ENCODE data around the gene CDC25C. TPM values are rescaled to one million over a fixed set of nuclear protein-coding genes. Genes with fewer than 3 reads are reported as not detected.
A peak's percentile ranks its signal among the peaks of the same experiment; 100 is the strongest.

CDC25C gene
- total RNA-seq, 1 experiment from 2014 or later = 11.1 TPM

- H3K36me3 ChIP-seq (ENCODE audit: insufficient read depth, low read length) = 0 out of 2 replicates have a peak, but pooled peaks cover 8% of the 10 kb centered on the region
- no peaks in the 10 kb centered on the region for H3K79me2 ChIP-seq (ENCODE audit: low read length)
- no peak overlapping the region for H3K27ac ChIP-seq (ENCODE audit: low read length)
- H3K9ac ChIP-seq (ENCODE audit: low read length) = no peak overlapping the region
- H3K4me2 ChIP-seq (ENCODE audit: low read depth, low read length, poor library complexity, severe bottlenecking) = no peak overlapping the region
- no peaks in the 10 kb centered on the region for H4K20me1 ChIP-seq (ENCODE audit: insufficient read depth, low read depth, low read length)
- H3K27me3 ChIP-seq (ENCODE audit: low read length) = no peaks in the 10 kb centered on the region
- H3K4me1 ChIP-seq (ENCODE audit: low read length) = peaks cover 3% of the 10 kb centered on the region; the same call in 1 of the 2 replicates
- H2AFZ ChIP-seq (ENCODE audit: low read length) = no peak overlapping the region
- H3K9me3 ChIP-seq (ENCODE audit: low read length) = no peaks in the 10 kb centered on the region
- DNase-seq = peak; percentile 56
- H3K9me2 ChIP-seq (replicated peaks; ENCODE audit: insufficient read depth, low read length) = no peaks in the 10 kb centered on the region
- H3K4me3 ChIP-seq (ENCODE audit: low read length) = no peak overlapping the region
Measured at GRCh38 chr5:138316355-138316754, 15.2 kb downstream of the CDC25C start.

GRCh38 chr5:138315751-138316278, 15.8 kb downstream of the CDC25C start:
- H3K4me1 ChIP-seq (ENCODE audit: low read length) = peaks cover 3% of the 10 kb centered on the region; the same call in 1 of the 2 replicates
- H3K4me2 ChIP-seq (ENCODE audit: low read depth, low read length, poor library complexity, severe bottlenecking) = no peak overlapping the region
- H3K9me2 ChIP-seq (replicated peaks; ENCODE audit: insufficient read depth, low read length) = no peaks in the 10 kb centered on the region
- H3K27me3 ChIP-seq (ENCODE audit: low read length) = no peaks in the 10 kb centered on the region
- H3K36me3 ChIP-seq (ENCODE audit: insufficient read depth, low read length) = 0 out of 2 replicates have a peak, but pooled peaks cover 8% of the 10 kb centered on the region
- no peaks in the 10 kb centered on the region for H3K79me2 ChIP-seq (ENCODE audit: low read length)
- no peak overlapping the region for H2AFZ ChIP-seq (ENCODE audit: low read length)
- H4K20me1 ChIP-seq (ENCODE audit: insufficient read depth, low read depth, low read length) = no peaks in the 10 kb centered on the region
- no peak overlapping the region for H3K27ac ChIP-seq (ENCODE audit: low read length)
- no peak overlapping the region for H3K9ac ChIP-seq (ENCODE audit: low read length)
- H3K9me3 ChIP-seq (ENCODE audit: low read length) = no peaks in the 10 kb centered on the region
- no peak for DNase-seq
- H3K4me3 ChIP-seq (ENCODE audit: low read length) = no peak overlapping the region

DNA sequence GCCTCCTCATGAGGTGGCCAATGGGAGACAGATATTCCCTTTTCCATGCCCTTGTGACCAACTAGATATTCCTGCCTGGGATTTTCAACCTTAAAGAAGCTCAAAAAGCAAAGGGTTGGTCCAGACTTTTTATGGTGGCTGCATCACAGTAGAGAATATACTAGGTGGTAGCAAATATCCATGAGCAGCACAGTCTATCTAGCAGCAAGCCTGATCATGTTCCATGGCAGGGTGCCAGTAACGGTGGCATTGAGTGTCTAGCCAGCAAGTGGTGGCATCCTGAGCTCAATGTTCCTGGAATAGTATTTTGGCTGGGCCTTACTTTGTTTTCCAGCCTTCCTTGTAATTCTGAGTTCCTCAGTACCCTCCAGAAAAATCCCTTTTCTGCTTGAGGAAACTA, 25.8 kb downstream of the CDC25C start:
- H3K9me2 ChIP-seq (replicated peaks; ENCODE audit: insufficient read depth, low read length) = no peaks in the 10 kb centered on the region
- no peaks in the 10 kb centered on the region for H3K9me3 ChIP-seq (ENCODE audit: low read length)
- no peak overlapping the region for H2AFZ ChIP-seq (ENCODE audit: low read length)
- peak; percentile 53 for DNase-seq
- no peak overlapping the region for H3K4me3 ChIP-seq (ENCODE audit: low read length)
- no peaks in the 10 kb centered on the region for H3K79me2 ChIP-seq (ENCODE audit: low read length)
- no peak overlapping the region for H3K9ac ChIP-seq (ENCODE audit: low read length)
- H3K27ac ChIP-seq (ENCODE audit: low read length) = peak overlapping the region; percentile 49
- peaks cover 30% of the 10 kb centered on the region for H3K4me1 ChIP-seq (ENCODE audit: low read length)
- H3K27me3 ChIP-seq (ENCODE audit: low read length) = no peaks in the 10 kb centered on the region
- no peaks in the 10 kb centered on the region for H4K20me1 ChIP-seq (ENCODE audit: insufficient read depth, low read depth, low read length)
- H3K36me3 ChIP-seq (ENCODE audit: insufficient read depth, low read length) = no peaks in the 10 kb centered on the region
- H3K4me2 ChIP-seq (ENCODE audit: low read depth, low read length, poor library complexity, severe bottlenecking) = no peak overlapping the region

GRCh38 chr5:138303372-138303771, 28.2 kb downstream of the CDC25C start:
- Histone ChIP-seq H3K36me3 (ENCODE audit: insufficient read depth, low read length) (no peaks in the 10 kb centered on the region), H3K79me2 (ENCODE audit: low read length) (no peaks in the 10 kb centered on the region), H3K9me3 (ENCODE audit: low read length) (no peaks in the 10 kb centered on the region), H3K4me3 (ENCODE audit: low read length) (no peak overlapping the region), H3K4me2 (ENCODE audit: low read depth, low read length, poor library complexity, severe bottlenecking) (no peak overlapping the region), H3K27me3 (ENCODE audit: low read length) (no peaks in the 10 kb centered on the region), H3K9ac (ENCODE audit: low read length) (no peak overlapping the region), H4K20me1 (ENCODE audit: insufficient read depth, low read depth, low read length) (no peaks in the 10 kb centered on the region), H3K9me2 (replicated peaks; ENCODE audit: insufficient read depth, low read length) (no peaks in the 10 kb centered on the region), H3K4me1 (ENCODE audit: low read length) (peaks cover 26% of the 10 kb centered on the region), H3K27ac (ENCODE audit: low read length) (no peak overlapping the region), H2AFZ (ENCODE audit: low read length) (no peak overlapping the region)
- no peak for DNase-seq

GRCh38 chr5:138289296-138289695, 42.3 kb downstream of the CDC25C start:
- Histone ChIP-seq H3K4me2 (ENCODE audit: low read depth, low read length, poor library complexity, severe bottlenecking) (no peak overlapping the region), H3K27ac (ENCODE audit: low read length) (no peak overlapping the region), H4K20me1 (ENCODE audit: insufficient read depth, low read depth, low read length) (no peaks in the 10 kb centered on the region), H3K79me2 (ENCODE audit: low read length) (no peaks in the 10 kb centered on the region), H2AFZ (ENCODE audit: low read length) (no peak overlapping the region), H3K9ac (ENCODE audit: low read length) (no peak overlapping the region), H3K36me3 (ENCODE audit: insufficient read depth, low read length) (peaks cover 2% of the 10 kb centered on the region; the same call in 1 of the 2 replicates), H3K9me3 (ENCODE audit: low read length) (no peaks in the 10 kb centered on the region), H3K9me2 (replicated peaks; ENCODE audit: insufficient read depth, low read length) (0 out of 2 replicates have a peak, but pooled peaks cover 3% of the 10 kb centered on the region), H3K27me3 (ENCODE audit: low read length) (no peaks in the 10 kb centered on the region), H3K4me3 (ENCODE audit: low read length) (no peak overlapping the region), H3K4me1 (ENCODE audit: low read length) (peaks cover 4% of the 10 kb centered on the region)
- no peak for DNase-seq

DNA sequence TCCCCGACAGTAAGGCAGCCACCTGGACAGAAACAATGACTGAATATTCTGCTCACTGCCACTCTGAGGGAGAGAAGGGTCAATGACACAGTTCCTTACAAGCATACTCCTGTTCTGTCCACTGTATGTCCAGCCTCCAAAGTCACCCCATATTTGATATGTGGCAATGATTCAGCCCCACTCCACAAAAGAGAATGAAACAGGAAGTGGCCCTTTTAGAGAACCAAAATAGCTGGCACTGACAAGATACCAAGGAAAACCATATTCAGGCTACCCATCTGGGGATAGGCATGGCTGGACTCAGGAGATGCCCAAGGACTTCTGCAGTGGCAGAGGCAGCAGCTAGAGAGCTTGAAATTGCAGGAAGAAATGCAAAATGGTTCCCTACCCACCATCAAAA, 44.4 kb downstream of the CDC25C start:
- Histone ChIP-seq H3K4me1 (ENCODE audit: low read length) (peaks cover 4% of the 10 kb centered on the region), H3K4me3 (ENCODE audit: low read length) (no peak overlapping the region), H3K27ac (ENCODE audit: low read length) (no peak overlapping the region), H3K9me3 (ENCODE audit: low read length) (no peaks in the 10 kb centered on the region), H3K79me2 (ENCODE audit: low read length) (no peaks in the 10 kb centered on the region), H3K9ac (ENCODE audit: low read length) (no peak overlapping the region), H3K4me2 (ENCODE audit: low read depth, low read length, poor library complexity, severe bottlenecking) (no peak overlapping the region), H4K20me1 (ENCODE audit: insufficient read depth, low read depth, low read length) (no peaks in the 10 kb centered on the region), H2AFZ (ENCODE audit: low read length) (0 out of 2 replicates have a peak overlapping the region, but pooled peaks have one; percentile 78), H3K9me2 (replicated peaks; ENCODE audit: insufficient read depth, low read length) (0 out of 2 replicates have a peak, but pooled peaks cover 3% of the 10 kb centered on the region), H3K36me3 (ENCODE audit: insufficient read depth, low read length) (peaks cover 2% of the 10 kb centered on the region; the same call in 1 of the 2 replicates), H3K27me3 (ENCODE audit: low read length) (no peaks in the 10 kb centered on the region)
- DNase-seq = no peak

DNA sequence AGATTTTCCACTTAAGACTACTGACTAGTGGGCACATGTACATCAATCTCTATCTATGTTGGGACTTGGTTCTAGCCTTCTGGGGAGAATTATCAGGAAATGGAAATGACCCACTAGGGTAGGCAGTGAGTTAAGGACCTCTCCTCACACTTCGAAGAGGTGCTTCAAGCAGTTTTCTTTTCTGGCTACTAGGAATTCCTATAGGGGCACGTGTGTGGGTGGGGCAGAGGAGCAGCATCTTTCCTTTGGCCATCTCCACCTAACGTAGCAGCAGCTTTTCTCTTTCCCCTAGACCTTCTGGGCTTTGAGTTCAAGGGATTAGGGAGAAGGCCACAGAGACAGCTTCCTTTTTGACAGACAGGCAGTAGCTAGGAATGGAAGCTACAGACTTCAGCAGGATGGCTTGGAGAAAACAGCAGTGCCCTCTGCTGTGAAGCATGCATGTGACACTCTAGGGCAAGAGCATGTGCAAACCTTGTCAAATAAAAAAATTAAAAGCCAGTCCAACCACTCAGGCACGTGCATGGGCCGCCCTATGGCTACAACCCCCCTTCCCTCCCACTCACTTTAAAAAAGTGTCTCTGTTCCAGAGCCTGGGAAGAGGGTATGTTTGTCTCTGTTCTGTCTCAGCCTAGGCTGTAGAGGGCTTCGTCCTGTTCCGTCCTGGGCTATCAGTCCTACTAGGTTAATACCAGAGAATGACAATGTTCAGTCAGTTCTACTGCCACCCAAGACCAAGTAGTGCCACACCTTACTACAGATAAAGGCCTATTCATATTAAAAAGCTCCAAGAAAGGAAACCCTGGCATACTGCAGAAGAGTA, 48.5 kb downstream of the CDC25C start:
- 0 out of 2 replicates have a peak, but pooled peaks cover 3% of the 10 kb centered on the region for H3K9me2 ChIP-seq (replicated peaks; ENCODE audit: insufficient read depth, low read length)
- H2AFZ ChIP-seq (ENCODE audit: low read length) = peak overlapping the region; percentile 42; the same call in 1 of the 2 replicates
- no peak overlapping the region for H3K4me2 ChIP-seq (ENCODE audit: low read depth, low read length, poor library complexity, severe bottlenecking)
- no peak overlapping the region for H3K27ac ChIP-seq (ENCODE audit: low read length)
- H3K27me3 ChIP-seq (ENCODE audit: low read length) = no peaks in the 10 kb centered on the region
- peaks cover 2% of the 10 kb centered on the region; the same call in 1 of the 2 replicates for H3K36me3 ChIP-seq (ENCODE audit: insufficient read depth, low read length)
- peak; percentile 66 for DNase-seq
- H3K4me1 ChIP-seq (ENCODE audit: low read length) = peaks cover 4% of the 10 kb centered on the region
- no peak overlapping the region for H3K9ac ChIP-seq (ENCODE audit: low read length)
- no peaks in the 10 kb centered on the region for H3K79me2 ChIP-seq (ENCODE audit: low read length)
- H4K20me1 ChIP-seq (ENCODE audit: insufficient read depth, low read depth, low read length) = no peaks in the 10 kb centered on the region
- no peaks in the 10 kb centered on the region for H3K9me3 ChIP-seq (ENCODE audit: low read length)
- no peak overlapping the region for H3K4me3 ChIP-seq (ENCODE audit: low read length)

DNA sequence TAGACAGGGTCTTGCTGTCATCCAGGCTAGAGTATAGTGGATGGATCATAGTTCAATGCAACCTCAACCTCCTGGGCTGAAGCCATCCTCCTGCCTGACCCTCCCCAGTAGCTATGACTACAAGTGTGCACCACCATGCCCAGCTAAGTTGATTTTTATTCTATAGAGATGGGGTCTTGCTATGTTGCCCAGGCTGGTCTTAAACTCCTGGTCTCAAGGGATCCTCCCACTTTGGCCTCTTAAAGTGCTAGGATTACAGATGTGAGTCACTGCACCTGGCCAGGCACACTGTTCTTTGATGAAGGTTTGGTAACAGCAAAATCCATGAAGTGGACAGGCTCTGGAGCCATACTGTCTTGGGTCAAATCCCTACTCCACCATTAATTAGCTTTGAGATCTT, 50.7 kb downstream of the CDC25C start:
- Histone ChIP-seq H3K27ac (ENCODE audit: low read length) (no peak overlapping the region), H3K4me3 (ENCODE audit: low read length) (no peak overlapping the region), H3K4me2 (ENCODE audit: low read depth, low read length, poor library complexity, severe bottlenecking) (no peak overlapping the region), H3K4me1 (ENCODE audit: low read length) (no peaks in the 10 kb centered on the region), H4K20me1 (ENCODE audit: insufficient read depth, low read depth, low read length) (no peaks in the 10 kb centered on the region), H2AFZ (ENCODE audit: low read length) (no peak overlapping the region), H3K27me3 (ENCODE audit: low read length) (no peaks in the 10 kb centered on the region), H3K9ac (ENCODE audit: low read length) (no peak overlapping the region), H3K9me2 (replicated peaks; ENCODE audit: insufficient read depth, low read length) (no peaks in the 10 kb centered on the region), H3K79me2 (ENCODE audit: low read length) (no peaks in the 10 kb centered on the region), H3K36me3 (ENCODE audit: insufficient read depth, low read length) (no peaks in the 10 kb centered on the region), H3K9me3 (ENCODE audit: low read length) (no peaks in the 10 kb centered on the region)
- DNase-seq = no peak

Measured in Karpas-422 (cell line).